Esophagus squamous epithelium (tissue), 5 donors: ENCODE data around the gene COL4A3. TPM values are rescaled to one million over a fixed set of nuclear protein-coding genes. Genes with fewer than 3 reads are reported as not detected.
A peak's percentile ranks its signal among the peaks of the same experiment; 100 is the strongest.

Source experiments
- DNase-seq: peaks from one replicate; lab custom pipeline; 2025; lab: John Stamatoyannopoulos, UW
- H3K27ac ChIP-seq, 4 donors: fragments of 200-600 bp; sonication (generic); one replicate each; pipeline ENCODE4 v1.5.1; 2016 to 2019; ENCODE audit warnings: mild to moderate bottlenecking in 1 of 4
- H3K27me3 ChIP-seq, 4 donors: fragments of 200-600 bp; sonication (generic); 1 replicate in 3 of 4; 2 replicates in 1 of 4; pipeline versions ENCODE4 v1.5.1 to v1.6.0; 2017 to 2021; ENCODE audit warnings: antibody characterized with exemption in 1 of 4
- H3K36me3 ChIP-seq, 3 donors: fragments of 200-600 bp; sonication (generic); one replicate each; pipeline ENCODE4 v1.5.1; 2016 to 2019
- H3K4me1 ChIP-seq, 3 donors: fragments of 200-600 bp; sonication (generic); one replicate each; pipeline ENCODE4 v1.5.1; 2017 to 2019
- H3K4me3 ChIP-seq, 4 donors: fragments of 200-600 bp; sonication (generic); 1 replicate in 3 of 4; 2 replicates in 1 of 4; pipeline ENCODE4 v1.5.1; 2016 to 2019; ENCODE audit warnings: mild to moderate bottlenecking in 2 of 4, moderate library complexity in 1 of 4
- H3K9me3 ChIP-seq, 3 donors: fragments of 200-600 bp; sonication (generic); one replicate each; pipeline ENCODE4 v1.5.1; 2016 to 2019
- CTCF ChIP-seq, 6 experiments: fragments of 450-650 bp in 4 of 6; fragments of 200-600 bp in 2 of 6; sonication (generic) in 2 of 6; IDR thresholded peaks; one replicate each; pipeline ENCODE4 v1.5.1; 2016 to 2019; ENCODE audit warnings: antibody characterized with exemption in 6 of 6, mild to moderate bottlenecking in 4 of 6, moderate library complexity in 4 of 6
- POLR2A ChIP-seq, 4 donors: fragments of 450-650 bp; IDR thresholded peaks; one replicate each; pipeline ENCODE4 v1.6.1; 2017; ENCODE audit warnings: antibody characterized with exemption in 4 of 4, mild to moderate bottlenecking in 4 of 4, moderate library complexity in 3 of 4
- WGBS, 2 donors: methylation state at CpG; one replicate each; pipeline ENCODE4 v1.1.5; 2018; 5-methylcytosine and 5-hydroxymethylcytosine counted together
- intact Hi-C: fragments of 100-400 bp; cut with DNase I; formaldehyde crosslinking; loops from one replicate; pipeline ENCODE4 v1.15.0; 2022
- total RNA-seq, 4 donors: library from RNA; depleted of rRNA; stranded (reverse); fragments of >200 nt; gene quantifications; one replicate each; pipeline ENCODE4 v1.1.0, GENCODE V29; 2016
- donor health status: DM: yes; HTN: yes; CAD: no.

Gene COL4A3
- total RNA-seq, result 1 to 10 TPM in 1 of 4 donors, under 1 TPM in 3; 0.11 to 2.5 (median 0.38) TPM

- Histone ChIP-seq H3K4me1 (peaks cover 13 to 25% (median 15%) of the 10 kb centered on the region in 3 donors), H3K27me3 (peaks cover 0 to 82% (median 1%) of the 10 kb centered on the region in 4 donors), H3K27ac (peak within 1 kb of the TSS; percentile 25 to 76 (median 48)), H3K9me3 (no peaks in the 10 kb centered on the region), H3K4me3 (peak within 1 kb of the TSS; percentile 36 to 68 (median 46)), H3K36me3 (no peaks in the 10 kb centered on the region)
- WGBS, 2 donors, result 0% methylated on average over 2 to 3 of the region's 77 CpGs
- DNase-seq, result no peak
- TF ChIP-seq CTCF (IDR thresholded peaks at IDR 0.05) (no peak), POLR2A (IDR thresholded peaks at IDR 0.05) (peak in 1 of 4 donors; percentile 26)
- intact Hi-C loops, result no loop called here
Observed at GRCh38 chr2:227163998-227164762, at the start of gene COL4A3, which contains the start of gene COL4A4. COL4A3 (plus strand) TSS chr2:227164624; CDS start chr2:227164727, 103 bp downstream. COL4A4 (minus strand) TSS chr2:227164205; CDS start chr2:227147483, 16,722 bp downstream.

GRCh38 chr2:227115761-227116160 is 48.7 kb upstream of the COL4A3 start:
- Histone ChIP-seq H3K27me3 (no peaks in the 10 kb centered on the region), H3K4me3 (no peak overlapping the region), H3K9me3 (no peaks in the 10 kb centered on the region), H3K36me3 (no peaks in the 10 kb centered on the region), H3K27ac (no peak overlapping the region), H3K4me1 (no peaks in the 10 kb centered on the region)
- WGBS, 2 donors, result 56 to 68% methylated on average over 5 of the region's 5 CpGs
- intact Hi-C loops, result no loop called here
- DNase-seq, result no peak
- TF ChIP-seq POLR2A (IDR thresholded peaks at IDR 0.05), result no peak
- no peak for TF ChIP-seq CTCF (IDR thresholded peaks at IDR 0.05)

GRCh38 chr2:227117027-227117426 is 47.4 kb upstream of the COL4A3 start:
- Histone ChIP-seq H3K9me3 (no peaks in the 10 kb centered on the region), H3K27me3 (no peaks in the 10 kb centered on the region), H3K4me3 (no peak overlapping the region), H3K36me3 (no peaks in the 10 kb centered on the region), H3K27ac (no peak overlapping the region), H3K4me1 (no peaks in the 10 kb centered on the region)
- DNase-seq, result no peak
- TF ChIP-seq CTCF (IDR thresholded peaks at IDR 0.05), result no peak
- no peak for TF ChIP-seq POLR2A (IDR thresholded peaks at IDR 0.05)
- WGBS, 2 donors, result 70 to 87% methylated on average over 1 of the region's 1 CpG
- intact Hi-C loops, result no loop called here

DNA sequence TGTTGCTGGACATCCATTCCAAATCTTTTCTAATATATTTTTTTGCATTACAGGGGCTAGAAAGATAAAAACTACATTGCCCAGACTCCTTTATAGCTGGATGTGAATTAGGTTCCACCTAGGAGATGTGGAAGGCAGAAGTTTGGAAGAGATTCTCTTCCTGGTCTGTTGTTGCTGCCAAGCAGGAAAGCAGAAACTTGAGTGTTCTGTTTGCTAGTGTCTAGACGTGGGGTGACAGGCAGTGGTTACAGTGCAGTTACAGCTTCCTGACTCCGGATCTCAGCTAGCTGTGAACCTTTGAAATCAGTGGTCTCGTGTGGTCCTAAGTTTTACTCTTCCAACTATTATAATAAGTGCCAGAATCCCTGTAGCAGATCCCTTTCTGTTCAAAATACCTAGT is 46.6 kb upstream of the COL4A3 start:
- H3K4me3 ChIP-seq, result no peak overlapping the region
- TF ChIP-seq CTCF (IDR thresholded peaks at IDR 0.05) (no peak), POLR2A (IDR thresholded peaks at IDR 0.05) (no peak)
- DNase-seq, result no peak
- H3K9me3 ChIP-seq, result no peaks in the 10 kb centered on the region
- no peaks in the 10 kb centered on the region for H3K4me1 ChIP-seq
- 29 to 38% methylated on average over 3 of the region's 3 CpGs for WGBS, 2 donors
- H3K27ac ChIP-seq, result no peak overlapping the region
- H3K36me3 ChIP-seq, result no peaks in the 10 kb centered on the region
- intact Hi-C loops, result no loop called here
- no peaks in the 10 kb centered on the region for H3K27me3 ChIP-seq

DNA sequence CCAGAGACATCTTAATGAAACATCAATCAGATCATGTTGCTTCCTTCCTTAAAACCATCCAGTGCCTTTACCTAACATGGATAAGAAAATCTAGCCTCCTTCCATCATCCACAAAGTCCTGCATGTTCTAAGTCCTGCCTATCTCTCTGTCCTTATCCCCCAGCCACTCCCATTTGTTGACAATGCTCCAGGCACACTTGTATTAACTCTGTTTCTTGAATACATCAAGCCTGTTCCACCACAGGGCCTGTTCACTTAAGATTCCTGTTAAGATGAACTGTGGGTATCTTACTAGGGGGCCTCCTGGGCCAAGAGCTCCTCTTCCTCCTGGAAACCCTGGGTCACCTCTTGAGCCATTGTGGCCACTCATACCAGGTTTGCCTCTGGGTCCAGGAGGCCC is 46.1 kb upstream of the COL4A3 start:
- TF ChIP-seq POLR2A (IDR thresholded peaks at IDR 0.05) (no peak), CTCF (IDR thresholded peaks at IDR 0.05) (no peak)
- Histone ChIP-seq H3K27me3 (no peaks in the 10 kb centered on the region), H3K4me3 (no peak overlapping the region), H3K9me3 (no peaks in the 10 kb centered on the region), H3K27ac (no peak overlapping the region), H3K36me3 (no peaks in the 10 kb centered on the region), H3K4me1 (no peaks in the 10 kb centered on the region)
- DNase-seq, result no peak
- intact Hi-C loops, result no loop called here
